BLaER1 (cell line): ENCODE measurements around the gene KCNA10.
A peak's percentile ranks its signal among the peaks of the same experiment; 100 is the strongest.
"Not testable (repeated sequence)": the region's sequence is repeated elsewhere in the genome, so short reads cannot be mapped to it uniquely, and the experiment has no call there.

Source experiments
- H3K27ac ChIP-seq: shearing (Covaris generic); formaldehyde crosslinking; 2 replicates; pipeline ENCODE4 v1.8.1; 2022
- H3K27me3 ChIP-seq: shearing (Covaris generic); formaldehyde crosslinking; 2 replicates; pipeline ENCODE4 v1.8.1; 2022
- H3K36me3 ChIP-seq: shearing (Covaris generic); formaldehyde crosslinking; 2 replicates; pipeline ENCODE4 v1.8.1; 2022
- H3K4me1 ChIP-seq: shearing (Covaris generic); formaldehyde crosslinking; 2 replicates; pipeline ENCODE4 v1.8.1; 2022
- H3K4me2 ChIP-seq: shearing (Covaris generic); formaldehyde crosslinking; 2 replicates; pipeline ENCODE4 v1.8.1; 2022
- H3K4me3 ChIP-seq: shearing (Covaris generic); formaldehyde crosslinking; 2 replicates; pipeline ENCODE4 v1.8.1; 2022
- H3K9ac ChIP-seq: shearing (Covaris generic); formaldehyde crosslinking; 2 replicates; pipeline ENCODE4 v1.8.1; 2022
- H3K9me3 ChIP-seq: shearing (Covaris generic); formaldehyde crosslinking; 2 replicates; pipeline ENCODE4 v1.8.1; 2022
- H4K20me1 ChIP-seq: shearing (Covaris generic); formaldehyde crosslinking; 2 replicates; pipeline ENCODE4 v1.8.1; 2022
- Cebpa-rat ChIP-seq: shearing (Covaris generic); IDR thresholded peaks from 2 replicates; pipeline ENCODE4 v1.8.1; 2022

KCNA10 gene

GRCh38 chr1:110520827-110521226, 1.9 kb upstream of the KCNA10 start:
- Histone ChIP-seq H3K4me2 (no peak overlapping the region), H3K9me3 (no peaks in the 10 kb centered on the region), H3K9ac (no peak overlapping the region), H4K20me1 (0 out of 2 replicates have a peak, but pooled peaks cover 5% of the 10 kb centered on the region), H3K4me3 (no peak overlapping the region), H3K27me3 (no peaks in the 10 kb centered on the region), H3K4me1 (peaks cover 4% of the 10 kb centered on the region; the same call in 1 of the 2 replicates), H3K36me3 (no peaks in the 10 kb centered on the region), H3K27ac (no peak overlapping the region)
- TF ChIP-seq Cebpa-rat: no peak

GRCh38 chr1:110515891-110516290, 3.1 kb downstream of the KCNA10 start:
- Histone ChIP-seq H3K9ac (no peak overlapping the region), H3K4me1 (peaks cover 17% of the 10 kb centered on the region), H3K9me3 (no peaks in the 10 kb centered on the region)

GRCh38 chr1:110515041-110515440, 3.9 kb downstream of the KCNA10 start:
- H4K20me1 ChIP-seq: no peaks in the 10 kb centered on the region
- no peaks in the 10 kb centered on the region for H3K27me3 ChIP-seq
- peaks cover 17% of the 10 kb centered on the region for H3K4me1 ChIP-seq
- no peaks in the 10 kb centered on the region for H3K9me3 ChIP-seq
- no peak overlapping the region for H3K27ac ChIP-seq
- TF ChIP-seq Cebpa-rat: no peak
- H3K9ac ChIP-seq: no peak overlapping the region
- no peaks in the 10 kb centered on the region for H3K36me3 ChIP-seq
- no peak overlapping the region for H3K4me2 ChIP-seq
- H3K4me3 ChIP-seq: no peak overlapping the region

More at GRCh38 chr1:110515891-110516290, 3.1 kb downstream of the KCNA10 start:
- H3K4me2 ChIP-seq: no peak overlapping the region
- no peaks in the 10 kb centered on the region for H3K27me3 ChIP-seq
- no peak overlapping the region for H3K27ac ChIP-seq
- TF ChIP-seq Cebpa-rat: no peak
- H3K4me3 ChIP-seq: no peak overlapping the region
- H3K36me3 ChIP-seq: no peaks in the 10 kb centered on the region
- no peaks in the 10 kb centered on the region for H4K20me1 ChIP-seq

DNA sequence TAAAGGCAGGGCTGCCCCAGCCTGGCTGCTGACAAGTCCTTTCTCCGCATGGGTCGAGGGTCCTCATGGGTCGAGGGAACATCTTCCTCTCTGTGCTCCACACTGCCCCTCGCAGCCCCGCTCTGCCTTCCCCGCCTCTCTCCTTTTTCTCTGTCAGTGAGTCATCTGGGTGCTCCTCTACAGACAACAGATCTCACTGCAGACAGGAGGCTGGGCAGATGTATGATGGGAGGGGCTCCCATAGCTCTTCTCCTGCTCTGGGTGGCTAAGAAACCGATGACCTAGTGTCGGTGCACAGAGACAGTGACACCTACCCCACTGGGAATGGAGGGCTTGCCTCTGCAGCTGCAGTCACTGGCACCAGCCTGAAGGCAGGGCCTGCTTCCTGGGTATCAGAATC, 5.5 kb downstream of the KCNA10 start:
- no peaks in the 10 kb centered on the region for H3K27me3 ChIP-seq
- peaks cover 18% of the 10 kb centered on the region for H3K4me1 ChIP-seq
- H3K9me3 ChIP-seq: no peaks in the 10 kb centered on the region
- peak overlapping the region; percentile 59 for H3K4me2 ChIP-seq
- no peak for TF ChIP-seq Cebpa-rat
- H4K20me1 ChIP-seq: no peaks in the 10 kb centered on the region
- peak overlapping the region; percentile 58; the same call in 1 of the 2 replicates for H3K27ac ChIP-seq
- H3K9ac ChIP-seq: no peak overlapping the region; the same call in 1 of the 2 replicates
- H3K36me3 ChIP-seq: no peaks in the 10 kb centered on the region
- no peak overlapping the region for H3K4me3 ChIP-seq

- H4K20me1 ChIP-seq: no peaks in the 10 kb centered on the region
These were observed 7.5 kb downstream of the KCNA10 start for GRCh38 chr1:110511436-110511835.

DNA sequence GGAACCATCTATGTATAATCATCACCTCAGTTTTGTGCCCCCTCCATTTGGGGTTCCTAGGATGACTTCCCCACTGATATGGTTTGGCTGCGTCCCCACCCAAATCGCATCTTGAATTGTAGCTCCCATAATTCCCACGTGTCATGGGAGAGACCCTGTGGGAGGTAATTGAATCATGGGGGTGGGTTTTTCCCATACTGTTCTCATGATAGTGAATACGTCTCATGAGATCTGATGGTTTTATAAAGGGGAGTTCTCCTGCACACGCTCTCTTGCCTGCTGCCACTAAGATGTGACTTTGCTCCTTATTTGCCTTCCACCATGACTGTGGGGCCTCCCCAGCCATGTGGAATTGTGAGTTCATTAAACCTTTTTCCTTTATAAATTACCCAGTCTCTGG, 8.1 kb downstream of the KCNA10 start:
- not testable (repeated sequence) for H3K27ac ChIP-seq, H3K9me3 ChIP-seq, H3K27me3 ChIP-seq, H3K4me2 ChIP-seq, H4K20me1 ChIP-seq, H3K9ac ChIP-seq, H3K36me3 ChIP-seq, H3K4me3 ChIP-seq
- H3K4me1 ChIP-seq: peaks cover 33% of the 10 kb centered on the region

More at GRCh38 chr1:110511436-110511835, 7.5 kb downstream of the KCNA10 start:
- no peak overlapping the region for H3K9ac ChIP-seq
- TF ChIP-seq Cebpa-rat: no peak
- H3K4me2 ChIP-seq: no peak overlapping the region
- no peak overlapping the region for H3K4me3 ChIP-seq
- no peaks in the 10 kb centered on the region for H3K36me3 ChIP-seq
- H3K27me3 ChIP-seq: no peaks in the 10 kb centered on the region
- H3K27ac ChIP-seq: no peak overlapping the region
- no peaks in the 10 kb centered on the region for H3K9me3 ChIP-seq
- H3K4me1 ChIP-seq: peaks cover 33% of the 10 kb centered on the region

DNA sequence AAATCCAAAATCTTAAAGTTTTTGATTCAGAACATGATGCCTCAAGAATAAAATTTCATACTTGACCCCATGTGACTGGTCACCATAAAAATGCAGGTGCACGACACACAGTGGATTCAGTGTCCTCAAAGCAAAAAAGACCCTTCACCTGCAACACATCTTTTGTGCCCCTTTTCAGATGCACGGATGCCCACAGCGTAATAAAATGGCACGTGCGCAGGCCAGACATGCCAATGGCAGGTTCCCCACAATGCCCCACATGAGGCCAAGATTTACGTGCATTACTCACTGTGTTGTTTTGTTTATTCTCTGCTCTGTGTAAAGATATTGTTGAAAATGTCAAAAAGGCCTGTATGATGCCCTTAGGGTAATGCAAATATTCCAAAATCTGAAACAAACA, 9.3 kb downstream of the KCNA10 start:
- Histone ChIP-seq H4K20me1 (no peaks in the 10 kb centered on the region), H3K4me3 (no peak overlapping the region), H3K9ac (no peak overlapping the region), H3K4me2 (no peak overlapping the region), H3K27ac (no peak overlapping the region), H3K27me3 (no peaks in the 10 kb centered on the region), H3K36me3 (no peaks in the 10 kb centered on the region), H3K9me3 (no peaks in the 10 kb centered on the region), H3K4me1 (peaks cover 32% of the 10 kb centered on the region)
- TF ChIP-seq Cebpa-rat: no peak

DNA sequence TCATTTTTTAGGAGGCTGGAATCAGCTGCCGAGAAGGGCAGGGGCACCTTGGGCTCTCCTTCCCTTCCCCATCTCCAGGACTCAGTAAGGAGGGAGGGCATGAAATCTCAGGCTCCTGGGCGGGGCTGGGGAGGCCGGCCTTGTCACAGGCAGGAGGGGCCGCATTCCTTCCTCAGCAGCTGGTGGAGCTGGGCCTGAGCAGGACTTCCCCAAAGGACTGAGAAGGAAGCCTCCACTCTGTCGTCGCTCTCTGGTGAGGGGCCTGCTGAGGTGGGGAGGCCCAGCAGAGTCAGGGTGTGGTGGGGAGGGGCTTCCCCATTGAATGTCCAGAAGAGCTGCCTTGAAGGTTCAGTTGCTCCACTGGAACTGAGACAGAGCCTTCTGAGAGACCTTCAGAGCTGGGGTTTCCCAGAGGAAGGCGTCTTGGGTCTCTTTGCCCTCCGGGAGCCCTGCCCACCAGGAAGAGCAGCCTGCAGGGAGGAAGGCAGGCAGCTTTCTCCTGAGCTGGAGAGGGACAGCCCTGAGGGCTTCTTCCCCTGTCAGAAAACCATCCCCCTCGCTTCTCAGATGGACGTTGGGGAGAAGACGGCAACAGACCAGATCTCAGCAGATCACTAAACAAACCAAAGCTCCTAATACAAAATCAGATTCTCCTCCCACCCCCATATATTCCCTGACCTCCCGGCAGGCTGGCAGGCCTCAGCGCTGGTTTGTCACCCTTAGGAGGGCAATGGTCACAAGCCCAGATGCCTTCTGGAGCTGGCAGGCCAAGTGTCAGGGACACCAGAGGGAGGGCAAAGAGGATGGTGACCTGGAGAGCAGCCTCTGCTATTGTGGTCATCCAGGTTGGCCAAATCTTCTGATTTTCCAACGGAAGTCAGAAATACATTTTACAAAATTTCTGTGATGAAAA, 10.7 kb downstream of the KCNA10 start:
- H3K4me3 ChIP-seq: no peak overlapping the region
- no peaks in the 10 kb centered on the region for H4K20me1 ChIP-seq
- H3K9me3 ChIP-seq: no peaks in the 10 kb centered on the region
- H3K36me3 ChIP-seq: no peaks in the 10 kb centered on the region
- H3K4me1 ChIP-seq: peaks cover 19% of the 10 kb centered on the region
- H3K4me2 ChIP-seq: peak overlapping the region; percentile 80
- no peaks in the 10 kb centered on the region for H3K27me3 ChIP-seq
- TF ChIP-seq Cebpa-rat: no peak
- 0 out of 2 replicates have a peak overlapping the region, but pooled peaks have one; percentile 41 for H3K9ac ChIP-seq
- H3K27ac ChIP-seq: peak overlapping the region; percentile 35; the same call in 1 of the 2 replicates

- Histone ChIP-seq H3K27me3 (no peaks in the 10 kb centered on the region), H3K9ac (no peak overlapping the region), H4K20me1 (no peaks in the 10 kb centered on the region), H3K9me3 (no peaks in the 10 kb centered on the region), H3K4me2 (no peak overlapping the region), H3K4me1 (peaks cover 16% of the 10 kb centered on the region), H3K4me3 (no peak overlapping the region), H3K27ac (no peak overlapping the region), H3K36me3 (no peaks in the 10 kb centered on the region)
- TF ChIP-seq Cebpa-rat: no peak
These were observed 12.4 kb downstream of the KCNA10 start for GRCh38 chr1:110506541-110506940.

- Histone ChIP-seq H3K4me1 (peaks cover 16% of the 10 kb centered on the region), H3K36me3 (no peaks in the 10 kb centered on the region), H3K27me3 (no peaks in the 10 kb centered on the region), H4K20me1 (no peaks in the 10 kb centered on the region), H3K4me3 (no peak overlapping the region), H3K9ac (no peak overlapping the region), H3K9me3 (no peaks in the 10 kb centered on the region), H3K4me2 (no peak overlapping the region), H3K27ac (no peak overlapping the region)
- no peak for TF ChIP-seq Cebpa-rat
These were observed 13.4 kb downstream of the KCNA10 start for GRCh38 chr1:110505596-110505995.
